IMR-90 (cell line): ENCODE measurements around the gene NOTCH2. TPM values are rescaled to one million over a fixed set of nuclear protein-coding genes. Genes with fewer than 3 reads are reported as not detected.

Experiments
- ATAC-seq: fragments of 200-7000 bp; cut with Tn5 transposase; 2 replicates; pipeline ENCODE4 v1.9.1; 2020; ENCODE audit warnings: low read depth, mild to moderate bottlenecking, moderate library complexity
- BruUV-seq: library from RNA; stranded (reverse); fragments of 400-500 nt; replicated peaks from 2 replicates; lab custom pipeline; 2021; lab: Mats Ljungman, UMichigan
- CTCF ChIA-PET: fragments of 300-600 bp; formaldehyde crosslinking; extraction: SDS; loops from one replicate; lab custom pipeline; 2021; ENCODE audit warnings: antibody characterized with exemption; lab: Yijun Ruan, JAX
- POLR2A ChIA-PET: fragments of 300-600 bp; sonication (Branson Sonifier 250); formaldehyde crosslinking; loops from one replicate; lab custom pipeline; 2022; ENCODE audit warnings: antibody characterized with exemption; ENCODE audit not compliant: unreplicated experiment; lab: Charles Lee
- DNase-seq: peaks from one replicate; pipeline ENCODE4 v3.0.0; 2013
- H2AFZ ChIP-seq: replicated peaks from 2 replicates; pipeline ENCODE3; 2013; ENCODE audit warnings: low read length, mild to moderate bottlenecking; ENCODE audit not compliant: poor library complexity
- H2AK5ac ChIP-seq: 2 replicates; pipeline ENCODE4 v1.6.1; 2013; ENCODE audit warnings: low read depth, low read length, inconsistent platforms
- H2AK9ac ChIP-seq: replicated peaks from 2 replicates; pipeline ENCODE3; 2013; ENCODE audit warnings: mild to moderate bottlenecking, low read depth, low read length, moderate library complexity; ENCODE audit not compliant: poor library complexity
- H2BK120ac ChIP-seq: 2 replicates; pipeline ENCODE4 v1.6.1; 2013; ENCODE audit warnings: low read depth, low read length, inconsistent platforms
- H2BK15ac ChIP-seq: 3 replicates; pipeline ENCODE4 v1.6.1; 2013; ENCODE audit warnings: low read depth, low read length, inconsistent platforms
- H2BK20ac ChIP-seq: 2 replicates; pipeline ENCODE4 v1.6.1; 2013; ENCODE audit warnings: low read depth, mild to moderate bottlenecking, inconsistent platforms, low read length, moderate library complexity
- H2BK5ac ChIP-seq: 2 replicates; pipeline ENCODE4 v1.6.1; 2013; ENCODE audit warnings: mild to moderate bottlenecking, low read depth, low read length, inconsistent platforms; ENCODE audit not compliant: poor library complexity, severe bottlenecking
- H3K14ac ChIP-seq: replicated peaks from 2 replicates; pipeline ENCODE4 v1.6.1; 2013; ENCODE audit warnings: low read depth, low read length, inconsistent platforms
- H3K18ac ChIP-seq: 2 replicates; pipeline ENCODE4 v1.6.1; 2013; ENCODE audit warnings: low read depth, low read length, control low read depth
- H3K23ac ChIP-seq: 2 replicates; pipeline ENCODE4 v1.6.1; 2013; ENCODE audit warnings: low read depth, low read length, inconsistent platforms
- H3K27ac ChIP-seq: 2 replicates; pipeline ENCODE4 v1.5.1; 2013; ENCODE audit warnings: mild to moderate bottlenecking, control low read depth, low read length; ENCODE audit not compliant: insufficient read depth
- H3K27me3 ChIP-seq: 2 replicates; pipeline ENCODE4 v1.6.1; 2013; ENCODE audit warnings: low read length; ENCODE audit not compliant: control insufficient read depth, insufficient read depth
- H3K36me3 ChIP-seq: 2 replicates; pipeline ENCODE4 v1.6.1; 2013; ENCODE audit warnings: low read length, mixed read lengths; ENCODE audit not compliant: control insufficient read depth, insufficient read depth
- H3K4ac ChIP-seq: 2 replicates; pipeline ENCODE4 v1.6.1; 2013; ENCODE audit warnings: low read depth, low read length, inconsistent platforms
- H3K4me1 ChIP-seq: 2 replicates; pipeline ENCODE4 v1.6.1; 2013; ENCODE audit warnings: low read length, mixed read lengths; ENCODE audit not compliant: control insufficient read depth, insufficient read depth
- H3K4me2 ChIP-seq: 2 replicates; pipeline ENCODE4 v1.6.1; 2013; ENCODE audit warnings: low read depth, mild to moderate bottlenecking, control low read depth, low read length, moderate library complexity
- H3K4me3 ChIP-seq: 2 replicates; pipeline ENCODE4 v1.5.1; 2013; ENCODE audit warnings: low read depth, mild to moderate bottlenecking, control low read depth, low read length, moderate library complexity; ENCODE audit not compliant: insufficient read depth
- H3K56ac ChIP-seq: 2 replicates; pipeline ENCODE4 v1.6.1; 2013; ENCODE audit warnings: low read length, inconsistent platforms; ENCODE audit not compliant: insufficient read depth; ENCODE audit errors: extremely low read depth
- H3K79me1 ChIP-seq, 2 experiments: 2 replicates each; pipeline ENCODE4 v1.6.1; 2013; ENCODE audit warnings: low read length in 2 of 2, inconsistent platforms in 1 of 2, low read depth in 1 of 2
- H3K9ac ChIP-seq: 2 replicates; pipeline ENCODE4 v1.6.1; 2013; ENCODE audit warnings: low read depth, low read length, control low read depth
- H3K9me1 ChIP-seq: 2 replicates; pipeline ENCODE4 v1.6.1; 2013; ENCODE audit warnings: low read length, inconsistent platforms; ENCODE audit not compliant: insufficient read depth
- H3K9me3 ChIP-seq: 2 replicates; pipeline ENCODE4 v1.6.1; 2013; ENCODE audit warnings: low read length; ENCODE audit not compliant: control insufficient read depth, insufficient read depth
- H4K20me1 ChIP-seq: 2 replicates; pipeline ENCODE4 v1.6.1; 2013; ENCODE audit warnings: low read length, inconsistent platforms; ENCODE audit not compliant: insufficient read depth
- H4K5ac ChIP-seq: 2 replicates; pipeline ENCODE4 v1.6.1; 2013; ENCODE audit warnings: mild to moderate bottlenecking, low read depth, low read length, control low read depth
- H4K8ac ChIP-seq, 2 experiments: 2 replicates each; pipeline ENCODE4 v1.6.1; 2013; ENCODE audit warnings: low read depth in 2 of 2, low read length in 2 of 2, control low read depth in 1 of 2, inconsistent platforms in 1 of 2
- H4K91ac ChIP-seq: 2 replicates; pipeline ENCODE4 v1.6.1; 2013; ENCODE audit warnings: low read depth, low read length, inconsistent platforms; ENCODE audit not compliant: insufficient read depth
- BHLHE40 ChIP-seq: fragments of 150-350 bp; IDR thresholded peaks from 2 replicates; pipeline ENCODE4 v1.6.1; 2016; ENCODE audit warnings: mild to moderate bottlenecking, low read depth, low read length
- CEBPB ChIP-seq: IDR thresholded peaks from 2 replicates; pipeline ENCODE4 v1.6.1; 2012; ENCODE audit warnings: low read depth, low read length, improper control_type of control experiment
- CHD1 ChIP-seq: IDR thresholded peaks from 2 replicates; pipeline ENCODE4 v1.6.1; 2012; ENCODE audit warnings: low read depth, low read length, improper control_type of control experiment
- FOS ChIP-seq: fragments of 150-350 bp; IDR thresholded peaks from 2 replicates; pipeline ENCODE4 v1.6.1; 2016; ENCODE audit warnings: low read depth, low read length
- MAFK ChIP-seq: IDR thresholded peaks from 2 replicates; pipeline ENCODE4 v1.6.1; 2012; ENCODE audit warnings: low read depth, low read length, improper control_type of control experiment
- MAZ ChIP-seq: IDR thresholded peaks from 2 replicates; pipeline ENCODE4 v1.6.1; 2012; ENCODE audit warnings: low read depth, mild to moderate bottlenecking, low read length, improper control_type of control experiment, moderate library complexity, borderline replicate concordance
- MXI1 ChIP-seq: IDR thresholded peaks from 2 replicates; pipeline ENCODE4 v1.6.1; 2012; ENCODE audit warnings: low read depth, mild to moderate bottlenecking, low read length, moderate library complexity, borderline replicate concordance
- NFE2L2 ChIP-seq: fragments of 150-350 bp; IDR thresholded peaks from 2 replicates; pipeline ENCODE4 v1.6.1; 2016; ENCODE audit warnings: low read depth, mild to moderate bottlenecking, low read length
- POLR2A ChIP-seq: IDR thresholded peaks from 2 replicates; pipeline ENCODE4 v1.6.1; 2012; ENCODE audit warnings: mild to moderate bottlenecking, low read depth, low read length
- RAD21 ChIP-seq: IDR thresholded peaks from 2 replicates; pipeline ENCODE4 v1.6.1; 2012; ENCODE audit warnings: low read length, improper control_type of control experiment
- RCOR1 ChIP-seq: IDR thresholded peaks from 2 replicates; pipeline ENCODE4 v1.6.1; 2012; ENCODE audit warnings: mild to moderate bottlenecking, low read length, improper control_type of control experiment; ENCODE audit not compliant: insufficient replicate concordance
- RFX5 ChIP-seq: IDR thresholded peaks from 2 replicates; pipeline ENCODE4 v1.8.0; 2012; ENCODE audit warnings: low read depth, mild to moderate bottlenecking, low read length, moderate library complexity
- SMC3 ChIP-seq: fragments of 150-350 bp; IDR thresholded peaks from 2 replicates; pipeline ENCODE4 v1.6.1; 2016; ENCODE audit warnings: low read depth, mild to moderate bottlenecking, antibody characterized with exemption, low read length, moderate library complexity
- whole genome bisulfite sequencing, 2 experiments: methylation state at CpG; one replicate each; pipeline versions ENCODE4 v1.1.5 to v1.1.7; 2013; ENCODE audit warnings: missing lambda C conversion rate in 2 of 2; ENCODE audit not compliant: insufficient read length in 1 of 2; ENCODE audit errors: extremely low coverage in 2 of 2; 5-methylcytosine and 5-hydroxymethylcytosine counted together
- dilution Hi-C: fragments of 300-500 bp; cut with HindIII; formaldehyde crosslinking; loops from one replicate; pipeline ENCODE4 v1.14.3; 2018; ENCODE audit warnings: low sequenced_read_pairs; ENCODE audit not compliant: unreplicated experiment
- in situ Hi-C: fragments of 300-500 bp; cut with MboI; formaldehyde crosslinking; loops from 3 replicates; pipeline ENCODE4 v1.14.3; 2019; ENCODE audit warnings: low sequenced_read_pairs, inconsistent platforms, mixed read lengths
- intact Hi-C: fragments of 100-400 bp; cut with micrococcal nuclease; formaldehyde crosslinking; loops from 2 replicates; pipeline ENCODE4 v1.10.0; 2022
- polyA plus RNA-seq, 3 experiments: library from polyadenylated mRNA; depleted of rRNA; stranded (reverse); fragments of >200 nt; gene quantifications; 2 replicates each; pipeline ENCODE4 v1.2.3, GENCODE V29; 2012; ENCODE audit warnings: low replicate concordance in 1 of 3
- total RNA-seq: library from RNA; depleted of rRNA; stranded (reverse); fragments of >200 nt; gene quantifications from 2 replicates; pipeline ENCODE4 v1.2.3, GENCODE V29; 2012
- TF ChIP-seq, protein P1 (sequence below): fragments of 150-350 bp; IDR thresholded peaks from 2 replicates; pipeline ENCODE4 v1.6.1; 2016; ENCODE audit warnings: low read depth, mild to moderate bottlenecking, low read length, moderate library complexity, borderline replicate concordance
- TF ChIP-seq, protein P2 (sequence below): conservative IDR thresholded peaks from 2 replicates; pipeline ENCODE4 v1.5.1; 2012; ENCODE audit warnings: mild to moderate bottlenecking, low read depth, low read length, improper control_type of control experiment
- TF ChIP-seq, protein P3 (sequence below): fragments of 150-350 bp; IDR thresholded peaks from 2 replicates; pipeline ENCODE4 v1.6.1; 2017; ENCODE audit warnings: mild to moderate bottlenecking, antibody characterized with exemption, low read length, low read depth

The NOTCH2 gene
- total and polyA plus RNA-seq, 2 of the 4 experiments (the other 2 are of a cell fraction), result 40.4 to 131 TPM

DNA sequence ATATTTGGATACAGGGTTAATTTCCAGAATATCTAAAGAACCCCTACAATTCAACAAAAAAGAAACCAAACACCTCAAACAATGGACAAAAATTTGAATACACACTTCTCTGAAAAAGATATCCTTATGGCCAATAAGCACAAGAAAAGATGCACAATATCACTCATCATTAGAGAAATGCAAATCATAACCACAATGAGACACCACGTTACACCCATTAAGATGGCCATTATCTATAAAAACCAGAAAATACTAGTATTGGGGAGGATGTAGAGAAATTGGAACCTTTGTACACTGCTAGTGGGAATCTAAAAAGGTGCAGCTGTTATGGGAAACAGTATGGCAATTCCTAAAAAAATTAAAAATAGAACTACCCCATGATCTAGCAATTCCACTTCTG, 178.1 kb downstream of the NOTCH2 start:
- DNase-seq, result no peak
- no peak overlapping the region for H2AK9ac ChIP-seq
- TF ChIP-seq MAFK (no peak), RCOR1 (no peak), NFE2L2 (no peak), SMC3 (no peak), CHD1 (no peak), BHLHE40 (no peak), CEBPB (no peak), POLR2A (no peak), FOS (no peak), RAD21 (no peak), RFX5 (no peak), MAZ (no peak), MXI1 (no peak)
- TF ChIP-seq, protein P1, sequence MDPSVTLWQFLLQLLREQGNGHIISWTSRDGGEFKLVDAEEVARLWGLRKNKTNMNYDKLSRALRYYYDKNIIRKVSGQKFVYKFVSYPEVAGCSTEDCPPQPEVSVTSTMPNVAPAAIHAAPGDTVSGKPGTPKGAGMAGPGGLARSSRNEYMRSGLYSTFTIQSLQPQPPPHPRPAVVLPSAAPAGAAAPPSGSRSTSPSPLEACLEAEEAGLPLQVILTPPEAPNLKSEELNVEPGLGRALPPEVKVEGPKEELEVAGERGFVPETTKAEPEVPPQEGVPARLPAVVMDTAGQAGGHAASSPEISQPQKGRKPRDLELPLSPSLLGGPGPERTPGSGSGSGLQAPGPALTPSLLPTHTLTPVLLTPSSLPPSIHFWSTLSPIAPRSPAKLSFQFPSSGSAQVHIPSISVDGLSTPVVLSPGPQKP, result no peak
- TF ChIP-seq, protein P2, sequence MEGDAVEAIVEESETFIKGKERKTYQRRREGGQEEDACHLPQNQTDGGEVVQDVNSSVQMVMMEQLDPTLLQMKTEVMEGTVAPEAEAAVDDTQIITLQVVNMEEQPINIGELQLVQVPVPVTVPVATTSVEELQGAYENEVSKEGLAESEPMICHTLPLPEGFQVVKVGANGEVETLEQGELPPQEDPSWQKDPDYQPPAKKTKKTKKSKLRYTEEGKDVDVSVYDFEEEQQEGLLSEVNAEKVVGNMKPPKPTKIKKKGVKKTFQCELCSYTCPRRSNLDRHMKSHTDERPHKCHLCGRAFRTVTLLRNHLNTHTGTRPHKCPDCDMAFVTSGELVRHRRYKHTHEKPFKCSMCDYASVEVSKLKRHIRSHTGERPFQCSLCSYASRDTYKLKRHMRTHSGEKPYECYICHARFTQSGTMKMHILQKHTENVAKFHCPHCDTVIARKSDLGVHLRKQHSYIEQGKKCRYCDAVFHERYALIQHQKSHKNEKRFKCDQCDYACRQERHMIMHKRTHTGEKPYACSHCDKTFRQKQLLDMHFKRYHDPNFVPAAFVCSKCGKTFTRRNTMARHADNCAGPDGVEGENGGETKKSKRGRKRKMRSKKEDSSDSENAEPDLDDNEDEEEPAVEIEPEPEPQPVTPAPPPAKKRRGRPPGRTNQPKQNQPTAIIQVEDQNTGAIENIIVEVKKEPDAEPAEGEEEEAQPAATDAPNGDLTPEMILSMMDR, result no peak
- TF ChIP-seq, protein P3, sequence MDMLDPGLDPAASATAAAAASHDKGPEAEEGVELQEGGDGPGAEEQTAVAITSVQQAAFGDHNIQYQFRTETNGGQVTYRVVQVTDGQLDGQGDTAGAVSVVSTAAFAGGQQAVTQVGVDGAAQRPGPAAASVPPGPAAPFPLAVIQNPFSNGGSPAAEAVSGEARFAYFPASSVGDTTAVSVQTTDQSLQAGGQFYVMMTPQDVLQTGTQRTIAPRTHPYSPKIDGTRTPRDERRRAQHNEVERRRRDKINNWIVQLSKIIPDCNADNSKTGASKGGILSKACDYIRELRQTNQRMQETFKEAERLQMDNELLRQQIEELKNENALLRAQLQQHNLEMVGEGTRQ, result no peak
- WGBS, 2 experiments, result no CpG with 5 or more reads among the region's 1 CpG
- dilution Hi-C loops, result no loop called here
- no peak overlapping the region for H2AK5ac ChIP-seq
- H3K79me1 ChIP-seq, result no peaks in the 10 kb centered on the region
- BruUV-seq, result no TSS peak
- H3K4me3 ChIP-seq, result no peak overlapping the region
- H3K27ac ChIP-seq, result no peak overlapping the region
- no peak overlapping the region for H3K4me2 ChIP-seq
- H3K9me1 ChIP-seq, result no peaks in the 10 kb centered on the region
- no peak overlapping the region for H4K8ac ChIP-seq
- H3K4me1 ChIP-seq, result no peaks in the 10 kb centered on the region
- CTCF ChIA-PET, result no interaction called here
- no peak overlapping the region for H3K4ac ChIP-seq
- in situ Hi-C loops, result no loop called here
- no peak overlapping the region for H4K5ac ChIP-seq
- H2AFZ ChIP-seq, result no peak overlapping the region
- H2BK15ac ChIP-seq, result no peak overlapping the region
- H2BK5ac ChIP-seq, result no peak overlapping the region
- no peak overlapping the region for H3K18ac ChIP-seq
- H4K91ac ChIP-seq, result no peak overlapping the region
- H3K56ac ChIP-seq, result no peak overlapping the region
- H3K9me3 ChIP-seq, result peaks cover 4% of the 10 kb centered on the region
- H3K23ac ChIP-seq, result no peak overlapping the region
- no peaks in the 10 kb centered on the region for H3K36me3 ChIP-seq
- POLR2A ChIA-PET, result no interaction called here
- H3K27me3 ChIP-seq, result no peaks in the 10 kb centered on the region; the same call in 1 of the 2 replicates
- H2BK20ac ChIP-seq, result no peak overlapping the region
- no peaks in the 10 kb centered on the region for H4K20me1 ChIP-seq
- no peak for ATAC-seq
- H3K9ac ChIP-seq, result no peak overlapping the region
- no peak overlapping the region for H3K14ac ChIP-seq
- intact Hi-C loops, result loop anchor here (2.0 kb wide), 1 partner anchor 67 kb away; no protein-coding TSS in a partner anchor
- H2BK120ac ChIP-seq, result no peak overlapping the region
